NCI-H345 treated with DMSO at 0.1 percent for 48 hours (cell line): Measurements from ENCODE around the gene CADPS2.
"Not testable (repeated sequence)": the region's sequence is repeated elsewhere in the genome, so short reads cannot be mapped to it uniquely, and the experiment has no call there.

ENCODE experiments used
- DNase-seq: peaks from one replicate; lab custom pipeline; 2025; ENCODE audit not compliant: unreplicated experiment; lab: John Stamatoyannopoulos, UW

Gene CADPS2

DNA sequence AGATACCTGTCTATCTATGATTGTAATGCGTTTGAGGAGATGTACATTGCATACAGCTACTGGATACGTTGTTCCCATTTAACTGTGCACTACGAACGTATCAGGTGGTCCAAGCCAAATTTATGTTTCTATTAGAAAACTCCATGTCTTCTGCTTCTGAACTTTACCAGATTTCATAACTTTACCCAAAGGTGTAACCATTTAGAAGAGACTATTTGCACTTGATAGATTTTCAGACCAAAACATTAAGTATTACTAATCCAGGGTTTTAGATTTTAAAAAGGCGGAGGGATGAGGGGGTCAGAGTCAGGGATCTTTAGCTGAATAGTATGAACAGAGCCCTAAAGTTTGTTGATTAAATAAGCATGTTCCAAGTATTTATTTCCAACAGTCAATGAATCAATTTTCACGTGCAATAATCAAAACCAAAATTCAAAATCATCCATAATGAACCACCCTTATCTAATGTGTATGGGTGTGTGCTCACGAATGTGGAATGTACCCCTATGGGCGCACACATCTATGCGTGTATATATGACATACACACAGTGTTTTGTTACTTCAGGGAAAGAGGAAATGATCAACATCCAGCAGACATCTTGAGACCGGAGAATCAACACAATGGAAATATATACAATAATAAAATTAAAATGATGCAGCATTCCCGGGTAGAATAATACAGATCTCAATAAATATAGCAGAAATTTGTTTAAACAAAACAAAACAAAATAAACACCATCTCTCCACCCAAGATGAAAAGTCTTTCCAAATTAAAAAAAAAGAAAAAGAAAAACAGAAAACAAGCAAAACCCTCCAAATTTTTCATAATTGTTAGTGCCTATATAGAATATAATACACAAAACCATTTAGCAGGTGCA is 585.1 kb downstream of the CADPS2 start:
- DNase-seq, result no peak

DNA sequence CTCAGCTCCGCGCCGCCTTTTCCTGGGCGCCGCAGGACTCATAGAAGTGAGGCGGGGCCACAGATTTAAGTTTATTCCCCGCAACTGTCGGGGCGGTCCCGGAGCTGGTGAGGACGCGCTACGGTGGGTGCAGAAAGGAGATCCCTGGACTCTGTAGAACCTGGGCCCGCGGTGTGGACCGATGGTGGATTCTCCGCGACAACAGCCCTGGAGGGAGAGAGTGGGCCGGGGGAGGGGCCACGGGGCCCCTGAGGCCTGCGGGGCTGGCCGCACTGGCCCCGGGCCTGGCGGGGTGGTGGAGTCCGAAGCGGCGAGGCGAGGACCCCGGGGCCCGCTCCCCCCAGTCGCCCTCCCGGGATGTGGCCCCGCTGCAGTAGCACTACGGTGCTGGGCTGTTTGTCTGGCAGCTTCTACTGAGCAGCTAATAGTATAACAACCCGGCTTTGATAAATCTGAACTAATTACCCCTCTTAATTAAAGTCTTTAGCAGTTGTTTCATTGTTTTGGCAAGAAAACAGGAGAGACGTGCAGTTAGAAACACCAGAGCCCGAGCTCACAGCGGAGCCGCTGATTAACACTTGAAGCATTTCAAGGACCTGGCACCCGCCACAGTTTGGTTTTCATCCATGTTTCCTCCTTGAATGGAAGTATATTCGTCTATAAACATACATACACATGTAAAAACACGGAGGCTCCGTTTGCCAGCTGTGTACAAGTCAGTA is 585.9 kb downstream of the CADPS2 start:
- DNase-seq, result no peak

DNA sequence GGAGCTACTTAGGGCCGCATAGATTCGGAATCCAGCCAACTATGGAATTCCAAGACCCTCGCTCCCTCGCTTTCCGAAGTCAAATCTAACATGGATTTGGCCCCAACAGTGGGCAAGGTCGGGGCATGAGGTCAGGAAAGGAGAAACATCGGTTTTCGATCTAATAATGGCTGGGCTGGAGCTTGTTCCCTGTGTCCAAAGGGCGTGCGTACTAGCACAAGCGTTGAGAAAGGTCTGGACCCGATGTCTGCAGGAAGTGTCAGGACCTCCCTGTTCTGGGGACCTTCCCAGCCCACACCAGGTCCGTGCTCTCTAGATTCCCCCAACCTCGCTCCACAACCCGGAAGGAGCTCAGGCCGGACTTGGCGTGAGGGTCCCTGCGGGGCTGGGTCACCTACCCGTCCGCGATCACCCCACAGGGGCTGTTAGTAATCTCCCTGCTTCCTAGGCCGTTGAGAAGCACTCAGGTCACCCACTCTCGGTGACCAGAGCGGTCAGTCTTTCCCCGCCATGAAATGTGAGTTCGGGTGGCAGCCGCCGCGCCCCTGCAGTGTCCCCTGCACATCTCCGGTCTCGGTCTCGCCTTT is 586.5 kb downstream of the CADPS2 start:
- no peak for DNase-seq

DNA sequence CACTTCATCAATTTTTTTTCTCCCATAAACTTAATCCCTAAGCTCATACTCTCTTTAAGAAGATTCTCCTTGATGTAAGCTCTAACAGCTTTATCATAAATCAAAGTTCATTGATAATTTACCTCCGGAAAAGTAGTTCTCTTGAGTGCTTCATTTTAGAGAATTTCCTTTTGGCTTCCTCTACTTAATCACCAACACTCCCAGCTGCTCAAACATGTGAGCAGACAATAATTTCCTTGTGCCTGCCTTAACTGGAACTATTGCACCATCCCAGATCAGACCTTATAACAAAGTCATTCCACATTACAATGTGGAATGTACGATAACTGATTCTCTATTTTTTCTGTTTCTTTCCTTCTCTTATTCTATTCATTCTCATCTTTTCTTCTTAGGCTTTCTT is 587.6 kb downstream of the CADPS2 start:
- no peak for DNase-seq

DNA sequence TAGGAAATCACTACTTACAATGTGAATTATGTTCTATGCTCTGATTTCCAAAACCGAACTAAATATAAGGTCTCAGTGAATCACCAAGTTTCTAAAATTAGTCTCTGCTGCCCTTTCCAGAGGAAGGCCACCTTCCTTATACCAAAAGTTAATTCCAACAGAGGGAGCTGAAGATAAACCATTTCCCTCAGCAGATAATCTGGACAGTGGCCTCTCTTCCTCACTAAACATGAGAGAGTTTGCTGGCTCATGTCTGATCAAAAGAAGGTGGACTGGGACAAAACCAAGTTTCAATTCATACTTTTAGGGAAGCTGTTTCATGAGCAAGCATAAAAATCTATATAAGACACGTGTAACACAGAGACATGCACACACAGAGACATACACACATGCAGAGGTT is 588.1 kb downstream of the CADPS2 start:
- DNase-seq, result no peak

DNA sequence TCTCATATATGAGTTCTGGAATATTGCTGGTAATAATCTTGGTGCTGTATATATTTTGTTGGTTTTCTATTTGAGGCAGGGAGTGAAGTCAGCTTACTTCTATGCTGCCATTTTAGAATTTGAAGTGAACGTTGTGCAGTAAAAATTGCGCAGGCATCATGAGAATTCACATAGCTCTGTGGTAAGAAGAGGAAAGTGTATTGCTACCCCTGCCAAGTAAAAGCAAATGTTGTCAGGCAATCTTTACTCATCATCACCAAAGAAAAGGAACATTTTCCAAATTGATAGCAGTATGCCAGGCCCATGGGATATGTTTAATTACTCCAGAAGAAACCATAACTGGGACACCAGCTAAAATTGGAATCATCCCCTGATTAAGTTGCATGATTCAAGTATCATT is 595.1 kb downstream of the CADPS2 start:
- no peak for DNase-seq

DNA sequence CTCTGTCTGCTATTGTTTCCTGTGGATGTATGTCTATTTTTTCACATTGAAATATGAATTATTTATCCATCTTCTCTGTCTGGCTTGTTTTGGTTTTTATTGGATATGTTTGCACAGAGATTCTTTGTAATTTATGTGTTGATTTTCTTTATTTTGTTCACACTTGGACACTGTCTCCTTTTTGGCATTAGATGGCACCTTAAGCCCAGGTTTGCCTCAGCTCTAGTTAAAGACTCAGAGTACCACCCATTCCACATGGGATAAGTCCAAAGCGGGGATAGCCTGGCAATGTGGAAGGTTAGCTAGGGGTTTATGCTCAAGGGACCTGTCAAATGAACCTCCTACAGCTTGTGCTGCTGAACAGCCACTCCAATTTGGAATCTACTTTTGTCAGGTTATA is 595.8 kb downstream of the CADPS2 start:
- no peak for DNase-seq

DNA sequence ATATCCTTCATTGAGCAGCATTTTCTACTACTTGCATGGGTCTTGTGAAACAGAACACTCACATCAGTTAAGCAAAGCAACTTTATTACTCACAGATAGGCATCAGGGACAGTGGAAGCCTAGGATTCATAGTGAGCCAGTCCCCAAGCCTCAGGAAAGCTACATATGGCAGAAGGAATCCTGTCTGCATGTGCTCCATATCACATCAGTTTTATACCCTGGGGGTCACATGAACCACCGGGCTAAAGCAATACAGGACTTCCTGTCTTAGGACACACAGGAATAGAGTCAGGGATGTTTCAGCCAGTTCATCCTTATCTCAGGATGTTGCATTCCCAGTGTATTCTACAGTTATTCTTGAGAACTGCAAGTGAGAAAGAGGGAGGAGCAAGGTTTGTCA is 596.8 kb downstream of the CADPS2 start:
- no peak for DNase-seq

DNA sequence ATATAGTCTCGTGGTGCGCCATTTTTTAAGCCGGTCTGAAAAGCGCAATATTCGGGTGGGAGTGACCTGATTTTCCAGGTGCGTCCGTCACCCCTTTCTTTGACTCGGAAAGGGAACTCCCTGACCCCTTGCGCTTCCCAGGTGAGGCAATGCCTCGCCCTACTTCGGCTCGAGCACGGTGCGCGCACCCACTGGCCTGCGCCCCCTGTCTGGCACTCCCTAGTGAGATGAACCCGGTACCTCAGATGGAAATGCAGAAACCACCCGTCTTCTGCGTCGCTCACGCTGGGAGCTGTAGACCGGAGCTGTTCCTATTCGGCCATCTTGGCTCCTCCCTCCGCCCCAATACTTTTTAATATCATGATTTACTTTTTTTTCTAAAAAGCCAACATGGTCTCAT is 601.7 kb downstream of the CADPS2 start:
- DNase-seq, result not testable (repeated sequence)

DNA sequence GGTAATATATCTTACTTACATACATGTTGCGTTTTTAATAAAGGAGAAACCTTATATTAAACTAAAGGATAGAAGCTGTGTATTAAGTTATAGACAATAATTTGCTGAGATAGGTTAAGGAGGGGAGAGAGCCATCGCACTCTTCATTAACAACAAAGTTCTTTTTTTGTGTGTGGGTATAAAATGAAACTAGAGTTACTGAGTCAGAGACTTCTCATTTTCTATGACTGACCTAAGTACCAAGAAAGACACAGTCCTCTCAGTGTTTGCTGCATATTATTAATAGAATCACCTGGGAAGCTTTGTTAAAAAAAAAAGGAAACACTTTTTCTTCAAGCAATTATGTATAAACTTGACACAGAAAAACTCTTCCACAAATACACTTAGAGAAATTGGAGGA is 613.1 kb downstream of the CADPS2 start:
- DNase-seq, result no peak

DNA sequence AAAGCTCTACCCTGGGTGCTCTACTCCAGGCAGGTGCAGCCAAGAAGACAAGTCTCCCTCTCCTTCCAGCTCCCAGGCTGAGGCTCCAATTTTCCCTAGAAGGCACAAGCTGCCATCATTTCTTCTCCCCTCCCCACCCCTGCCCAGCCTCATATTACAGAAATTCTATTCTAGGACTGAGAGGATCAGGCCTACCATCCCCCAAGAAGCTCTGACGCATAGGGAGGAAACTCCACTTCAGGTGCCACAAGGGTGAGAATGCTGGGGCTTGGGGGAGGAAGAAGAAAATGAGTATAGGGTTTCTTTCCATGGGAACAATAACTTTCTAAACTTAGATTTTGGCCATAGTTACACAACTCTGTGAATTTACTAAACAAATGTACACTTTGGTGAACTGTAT is 617.0 kb downstream of the CADPS2 start:
- no peak for DNase-seq
